CD4-positive, alpha-beta T cell treated with Interleukin-17A for 1 hour (primary cell): ENCODE measurements around the gene CEP41.
"Not testable (repeated sequence)": the region's sequence is repeated elsewhere in the genome, so short reads cannot be mapped to it uniquely, and the experiment has no call there.

Source experiments
- DNase-seq: peaks from one replicate; pipeline ENCODE4 v3.0.0-alpha.2; 2020

CEP41 gene

DNA sequence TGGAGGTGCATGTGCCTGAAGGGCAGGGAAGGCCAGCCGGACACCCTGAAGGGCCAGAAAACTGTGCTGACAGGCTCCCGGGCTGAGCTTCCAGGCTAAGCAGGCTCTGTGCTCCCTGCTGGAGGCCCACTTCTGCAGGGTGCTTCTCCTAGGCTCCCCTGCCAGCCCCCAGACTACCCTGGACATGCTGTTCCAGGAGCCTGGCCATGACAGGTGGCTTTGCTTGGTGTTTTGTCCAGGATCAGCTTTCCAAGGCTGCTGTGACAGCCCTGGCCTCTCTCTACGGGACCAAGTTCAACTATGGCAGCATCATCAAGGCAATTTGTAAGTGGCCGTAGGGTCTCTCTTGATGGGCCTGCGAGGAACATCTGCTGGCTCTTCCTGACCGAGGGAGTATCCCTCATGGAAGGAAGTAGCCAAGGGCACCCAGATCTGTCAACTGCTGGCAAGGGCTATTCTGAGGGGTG, 55.2 kb downstream of the CEP41 start:
- DNase-seq = no peak

DNA sequence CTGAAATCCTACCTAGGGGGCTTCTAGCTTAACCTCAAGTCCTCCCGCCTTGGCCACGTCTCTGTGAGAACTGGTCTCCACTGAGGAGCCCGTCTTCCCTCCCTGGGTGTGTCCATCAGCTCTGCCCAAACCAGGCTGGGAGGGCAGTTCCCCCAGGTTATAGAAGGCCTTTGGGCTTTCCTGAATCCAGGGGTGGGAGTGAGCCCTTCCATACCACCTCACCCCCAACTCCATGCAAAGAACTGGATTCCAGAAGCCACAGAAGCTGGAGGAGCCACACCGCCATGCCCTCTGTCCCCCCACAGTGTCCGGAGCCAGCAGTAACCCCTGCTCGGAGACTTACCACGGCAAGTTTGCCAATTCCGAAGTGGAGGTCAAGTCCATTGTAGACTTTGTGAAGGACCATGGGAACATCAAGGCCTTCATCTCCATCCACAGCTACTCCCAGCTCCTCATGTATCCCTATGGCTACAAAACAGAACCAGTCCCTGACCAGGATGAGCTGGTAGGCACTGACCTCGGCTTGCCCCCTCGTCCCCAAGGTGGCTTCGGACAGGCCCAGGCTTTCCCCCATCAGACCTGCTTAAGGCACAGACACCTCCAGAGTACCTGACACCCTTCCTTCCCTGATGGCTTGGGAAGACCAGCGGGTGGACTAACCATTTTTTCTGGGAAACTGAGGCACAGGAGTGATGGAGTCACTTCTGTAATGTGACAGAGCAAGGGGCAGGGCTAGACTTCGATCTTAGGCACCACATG, 55.8 kb downstream of the CEP41 start:
- no peak for DNase-seq

DNA sequence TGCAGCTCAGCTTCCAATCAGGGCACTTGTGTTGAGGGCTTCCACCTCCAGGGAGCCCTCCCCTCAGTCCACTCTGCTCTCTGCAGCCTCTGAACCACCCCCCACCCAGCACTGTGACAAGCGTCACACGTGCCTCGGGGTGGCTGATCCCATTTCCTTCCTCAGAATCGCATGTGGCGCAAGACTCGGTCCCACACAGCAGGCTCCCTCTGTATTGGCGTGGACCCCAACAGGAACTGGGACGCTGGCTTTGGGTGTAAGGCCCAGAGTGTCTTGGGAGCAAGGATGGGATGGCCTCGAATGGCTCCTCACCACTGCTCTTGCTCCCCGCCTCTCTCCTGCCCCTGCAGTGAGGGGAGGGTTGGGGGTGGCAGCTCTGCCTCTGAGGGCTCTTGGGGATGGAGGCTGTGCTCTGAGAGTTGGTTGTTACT, 56.4 kb downstream of the CEP41 start:
- no peak for DNase-seq

- DNase-seq = no peak
These were observed 57.4 kb downstream of the CEP41 start for GRCh38 chr7:130383187-130383980.

- DNase-seq = no peak
These were observed 59.1 kb downstream of the CEP41 start for GRCh38 chr7:130381468-130382312.

- no peak for DNase-seq
These were observed 59.9 kb downstream of the CEP41 start for GRCh38 chr7:130380861-130381455.

- no peak for DNase-seq
These were observed 60.6 kb downstream of the CEP41 start, which contains the start of gene CPA1 for GRCh38 chr7:130379921-130380860. TSS of gene CPA1 (plus strand) at chr7:130380494. CDS start at chr7:130380521, 27 bp downstream.

DNA sequence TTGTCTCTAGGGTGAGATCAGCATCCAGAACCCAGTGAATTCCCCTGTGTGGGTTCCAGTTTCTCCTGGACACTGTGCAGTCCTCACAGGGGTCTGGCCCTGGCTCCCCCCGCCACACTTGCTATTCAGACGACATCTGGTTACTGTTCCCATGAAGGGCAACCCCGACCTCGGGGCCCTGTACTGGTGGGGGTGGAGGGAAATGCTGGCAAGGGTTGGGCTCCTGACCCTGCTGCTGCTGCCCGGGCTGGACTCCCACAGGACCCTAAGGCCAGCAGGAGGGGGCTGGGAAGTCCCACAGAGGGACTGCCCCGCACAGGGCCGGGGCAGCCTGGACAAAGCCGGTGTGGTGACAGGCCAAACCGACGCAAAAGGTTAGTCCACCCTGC, 61.3 kb downstream of the CEP41 start:
- DNase-seq = no peak

- DNase-seq = no peak
These were observed 61.8 kb downstream of the CEP41 start for GRCh38 chr7:130379019-130379418.

DNA sequence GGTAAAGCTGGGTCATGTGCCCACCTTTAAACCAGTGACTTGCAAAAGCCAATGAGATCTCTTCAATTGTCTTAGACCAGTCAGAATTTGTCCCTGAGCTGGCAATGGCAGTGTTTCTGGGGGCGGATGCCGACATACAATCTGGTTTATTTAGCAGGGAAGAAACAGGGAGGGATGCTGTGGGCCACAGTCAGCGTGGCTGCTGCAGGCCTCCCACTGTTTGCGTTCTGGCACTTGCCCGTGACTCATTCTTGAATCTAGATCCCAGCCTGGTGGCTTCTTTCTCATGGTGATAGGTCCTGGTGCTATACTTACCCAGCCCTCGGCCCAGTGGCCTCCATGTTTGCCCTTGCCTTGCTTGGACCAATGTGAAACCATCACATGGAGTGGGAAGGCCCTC, 63.6 kb downstream of the CEP41 start:
- no peak for DNase-seq

- DNase-seq = not testable (repeated sequence)
These were observed 64.4 kb downstream of the CEP41 start for GRCh38 chr7:130376461-130376860.

GRCh38 chr7:130374507-130374906, 66.3 kb downstream of the CEP41 start:
- no peak for DNase-seq

DNA sequence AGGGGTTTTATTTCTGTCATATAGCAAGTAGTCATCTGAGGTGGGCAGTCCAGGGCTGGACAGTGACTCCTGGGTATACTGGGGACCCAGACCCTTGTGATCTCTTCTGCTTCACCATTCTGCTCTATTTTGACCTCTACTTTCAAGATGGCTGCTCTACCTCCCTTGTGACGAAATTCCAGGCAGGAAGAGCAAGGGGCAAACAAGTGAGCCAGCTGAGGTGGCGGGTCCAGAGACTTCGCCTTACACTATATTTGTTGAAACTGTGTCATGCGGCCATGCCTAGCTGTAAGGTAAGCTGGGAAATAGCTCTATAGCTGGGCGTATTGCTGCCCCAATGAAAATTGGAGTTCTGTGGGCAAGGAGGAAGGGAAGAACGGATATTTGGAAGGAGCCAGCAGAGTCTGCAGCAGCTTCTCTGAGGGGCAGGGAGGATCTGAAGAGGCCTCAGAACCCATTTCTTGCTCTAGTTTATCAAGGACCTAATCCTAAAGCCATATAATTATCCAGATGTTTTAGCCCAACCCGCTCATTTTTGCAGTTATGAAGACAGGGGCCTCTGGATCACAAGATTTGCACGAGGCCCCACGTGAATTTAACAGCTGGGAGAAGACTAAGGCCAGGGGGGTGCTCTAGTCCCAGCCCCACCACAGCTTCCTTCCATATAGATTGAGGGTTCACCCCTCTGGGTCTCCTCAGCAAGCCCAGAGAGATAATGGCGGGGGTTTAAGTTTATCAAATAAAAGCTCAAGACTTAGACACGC, 68.2 kb downstream of the CEP41 start:
- no peak for DNase-seq

- DNase-seq = no peak
These were observed 69.8 kb downstream of the CEP41 start for GRCh38 chr7:130371046-130371445.

DNA sequence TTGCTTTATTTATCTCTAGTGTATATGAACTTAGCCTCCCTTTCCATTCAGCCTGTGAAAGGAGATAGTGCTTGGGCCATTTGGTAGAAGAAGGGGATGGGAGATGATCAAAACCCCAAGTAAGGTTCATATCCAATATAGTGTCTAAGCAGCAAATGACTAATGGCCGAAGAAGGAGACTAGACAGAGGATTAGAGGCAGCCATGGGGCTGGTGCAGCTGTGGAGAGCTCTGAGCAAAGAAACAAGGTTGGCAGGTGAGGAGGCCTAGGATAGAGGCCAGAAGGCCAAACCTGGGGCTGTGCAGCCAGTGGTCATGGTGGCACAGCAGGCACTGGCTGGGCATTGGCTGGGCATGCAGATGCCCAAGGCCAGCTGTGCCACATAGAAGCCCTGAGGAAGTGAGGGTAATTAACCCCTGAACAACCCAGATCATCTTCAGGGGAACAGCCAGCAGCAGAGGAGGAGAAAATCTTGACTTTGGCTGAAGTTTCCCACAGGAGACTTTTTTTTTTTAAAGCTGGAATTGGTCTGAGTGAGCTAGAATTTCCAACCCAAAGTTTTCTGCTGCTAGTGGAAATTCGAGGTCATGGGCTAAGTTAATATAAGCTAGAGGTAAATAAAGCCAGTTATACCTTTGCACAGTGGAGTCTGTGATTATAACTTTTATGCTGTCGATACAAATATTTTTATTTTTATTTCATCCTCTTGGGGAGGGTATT, 70.8 kb downstream of the CEP41 start:
- DNase-seq = no peak

GRCh38 chr7:130369110-130369711, 71.6 kb downstream of the CEP41 start:
- no peak for DNase-seq

DNA sequence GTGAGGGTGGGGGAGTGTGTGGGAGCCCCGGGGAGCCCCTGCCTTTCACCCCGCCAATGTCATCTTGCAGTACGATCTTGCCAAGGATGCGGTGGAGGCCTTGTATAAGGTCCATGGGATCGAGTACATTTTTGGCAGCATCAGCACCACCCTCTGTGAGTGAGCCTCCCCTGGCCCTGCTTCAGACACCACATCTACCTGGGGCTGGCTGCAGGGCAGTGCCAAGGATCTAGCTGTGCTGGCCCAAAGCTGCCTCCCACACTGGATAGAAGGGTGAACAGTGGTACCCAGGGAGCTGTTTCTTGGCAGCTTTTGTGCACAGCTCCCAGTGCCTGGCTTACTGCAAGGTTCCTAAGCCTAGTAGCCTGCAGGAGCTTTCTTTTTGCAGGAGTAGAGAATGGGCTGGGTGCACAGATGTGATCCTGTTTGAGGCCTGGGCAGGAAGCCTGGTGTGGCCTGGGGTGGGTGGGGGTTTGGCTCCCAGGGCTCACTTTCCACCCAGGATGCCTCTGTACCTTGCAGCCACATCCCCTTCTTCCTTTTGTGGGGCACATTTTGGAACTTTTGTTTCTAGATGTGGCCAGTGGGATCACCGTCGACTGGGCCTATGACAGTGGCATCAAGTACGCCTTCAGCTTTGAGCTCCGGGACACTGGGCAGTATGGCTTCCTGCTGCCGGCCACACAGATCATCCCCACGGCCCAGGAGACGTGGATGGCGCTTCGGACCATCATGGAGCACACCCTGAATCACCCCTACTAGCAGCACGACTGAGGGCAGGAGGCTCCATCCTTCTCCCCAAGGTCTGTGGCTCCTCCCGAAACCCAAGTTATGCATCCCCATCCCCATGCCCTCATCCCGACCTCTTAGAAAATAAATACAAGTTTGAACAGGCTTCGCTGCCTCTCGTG, 72.7 kb downstream of the CEP41 start:
- DNase-seq = no peak

DNA sequence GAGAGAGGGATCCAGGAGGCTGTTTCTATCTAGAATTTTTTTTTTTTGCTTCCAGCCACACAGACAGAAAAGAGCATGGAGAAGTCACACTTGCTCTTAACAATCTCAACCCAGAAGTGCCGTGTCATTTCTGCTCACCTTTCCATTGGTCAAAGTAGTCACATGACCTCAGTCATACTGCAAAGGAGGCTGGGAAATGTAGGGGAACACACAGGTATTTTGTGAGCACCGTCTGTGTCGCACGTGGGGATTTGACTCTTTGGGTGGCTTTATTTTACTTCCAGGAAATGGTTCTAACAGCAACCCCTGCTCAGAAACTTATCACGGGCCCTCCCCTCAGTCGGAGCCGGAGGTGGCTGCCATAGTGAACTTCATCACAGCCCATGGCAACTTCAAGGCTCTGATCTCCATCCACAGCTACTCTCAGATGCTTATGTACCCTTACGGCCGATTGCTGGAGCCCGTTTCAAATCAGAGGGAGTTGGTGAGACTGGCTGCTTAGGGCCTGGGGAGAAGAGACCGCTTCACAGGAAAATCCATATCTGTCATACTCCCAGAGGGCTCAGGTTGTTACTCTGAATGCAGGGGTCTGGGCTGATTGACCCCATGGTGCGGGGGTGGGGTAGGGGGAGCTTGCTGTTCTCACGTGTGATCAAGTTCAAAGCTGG, 73.6 kb downstream of the CEP41 start:
- DNase-seq = peak; percentile 53
